Common myeloid progenitor, CD34-positive (primary cell): ENCODE data around the gene ITIH2.
A peak's percentile ranks its signal among the peaks of the same experiment; 100 is the strongest.
"Not testable (repeated sequence)": the region's sequence is repeated elsewhere in the genome, so short reads cannot be mapped to it uniquely, and the experiment has no call there.

ENCODE experiments used
- CTCF ChIA-PET: fragments of 350-600 bp; sonication (Branson Sonifier 250); formaldehyde crosslinking; loops from one replicate; lab custom pipeline; 2021; ENCODE audit warnings: antibody characterized with exemption; lab: Charles Lee
- POLR2A ChIA-PET: fragments of 350-600 bp; sonication (Branson Sonifier 250); formaldehyde crosslinking; loops from one replicate; lab custom pipeline; 2021; ENCODE audit warnings: antibody characterized with exemption; lab: Charles Lee
- DNase-seq, 3 donors: peaks; one replicate each; pipeline versions ENCODE4 v3.0.0 to v3.0.0-alpha.2; 2013
- H3K27ac ChIP-seq, 2 experiments: 1 replicate in 1 of 2; 2 replicates in 1 of 2; pipeline ENCODE4 v1.7.0; 2013; ENCODE audit warnings: inconsistent platforms in 2 of 2, low read length in 2 of 2, mild to moderate bottlenecking in 2 of 2, low read depth in 1 of 2, moderate library complexity in 1 of 2; ENCODE audit not compliant: severe bottlenecking in 2 of 2, insufficient read depth in 1 of 2, poor library complexity in 1 of 2
- H3K27me3 ChIP-seq, 5 experiments: replicated peaks in 2 of 5; 1 replicate in 3 of 5; 2 replicates in 2 of 5; pipeline versions ENCODE4 v1.6.1 to v1.7.0; 2013; ENCODE audit warnings: low read length in 4 of 5, mild to moderate bottlenecking in 2 of 5, moderate library complexity in 2 of 5, inconsistent platforms in 1 of 5; ENCODE audit not compliant: insufficient read depth in 5 of 5, control insufficient read depth in 4 of 5
- H3K36me3 ChIP-seq, 4 experiments: 1 replicate in 2 of 4; 2 replicates in 2 of 4; pipeline versions ENCODE4 v1.6.1 to v1.7.0; 2013; ENCODE audit warnings: low read length in 3 of 4, control low read depth in 1 of 4, mild to moderate bottlenecking in 1 of 4; ENCODE audit not compliant: control insufficient read depth in 4 of 4, insufficient read depth in 4 of 4
- H3K4me1 ChIP-seq, 4 experiments: 1 replicate in 3 of 4; 2 replicates in 1 of 4; pipeline versions ENCODE4 v1.6.1 to v1.7.1; 2013; ENCODE audit warnings: low read length in 3 of 4, mild to moderate bottlenecking in 3 of 4, control low read depth in 1 of 4, inconsistent platforms in 1 of 4, moderate library complexity in 1 of 4; ENCODE audit not compliant: control insufficient read depth in 4 of 4, insufficient read depth in 4 of 4; ENCODE audit errors: control extremely low read depth in 1 of 4
- H3K4me3 ChIP-seq, 7 experiments: 1 replicate in 4 of 7; 2 replicates in 3 of 7; pipeline versions ENCODE4 v1.5.1 to v1.7.0; 2013; ENCODE audit warnings: mild to moderate bottlenecking in 7 of 7, low read length in 6 of 7, moderate library complexity in 6 of 7, inconsistent platforms in 2 of 7, low read depth in 2 of 7, control low read depth in 1 of 7; ENCODE audit not compliant: insufficient read depth in 4 of 7, control insufficient read depth in 1 of 7; ENCODE audit errors: extremely low read depth in 1 of 7
- H3K9me3 ChIP-seq, 5 experiments: 1 replicate in 4 of 5; 2 replicates in 1 of 5; pipeline versions ENCODE4 v1.6.1 to v1.7.1; 2013; ENCODE audit warnings: low read length in 4 of 5, mild to moderate bottlenecking in 2 of 5, inconsistent platforms in 1 of 5, low read depth in 1 of 5, moderate library complexity in 1 of 5; ENCODE audit not compliant: control insufficient read depth in 4 of 5, insufficient read depth in 2 of 5; ENCODE audit errors: control extremely low read depth in 1 of 5
- WGBS: methylation state at CpG from one replicate; pipeline ENCODE4 v1.1.5; 2013; ENCODE audit not compliant: insufficient coverage; 5-methylcytosine and 5-hydroxymethylcytosine counted together

The ITIH2 gene

DNA sequence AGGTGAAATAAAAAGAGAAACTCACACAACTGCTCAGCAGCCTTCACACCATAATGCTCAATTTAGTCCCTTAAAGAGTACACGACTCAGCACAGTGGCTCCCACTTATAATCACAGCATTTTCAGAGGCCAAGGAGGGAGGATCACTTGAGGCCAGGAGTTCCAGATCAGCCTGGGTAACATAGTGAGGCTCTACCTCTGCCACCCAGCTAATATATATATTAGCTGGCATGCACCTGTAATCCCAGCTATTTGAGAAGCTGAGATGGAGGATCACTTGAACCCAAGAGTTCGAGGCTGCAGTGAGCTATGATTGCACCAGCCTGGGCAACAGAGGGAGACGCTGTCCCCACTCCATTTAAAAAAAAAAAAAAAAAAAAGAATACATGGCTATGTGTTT, 2.2 kb downstream of the ITIH2 start:
- Histone ChIP-seq H3K27ac (no peak overlapping the region), H3K27me3 (peaks cover 0 to 30% (median 6%) of the 10 kb centered on the region in 5 experiments), H3K9me3 (no peaks in the 10 kb centered on the region), H3K4me1 (no peaks in the 10 kb centered on the region), H3K4me3 (no peak overlapping the region), H3K36me3 (no peaks in the 10 kb centered on the region)
- DNase-seq: no peak
- CTCF ChIA-PET: no interaction called here
- WGBS: 100% methylated on average over 1 of the region's 3 CpGs
- POLR2A ChIA-PET: no interaction called here

DNA sequence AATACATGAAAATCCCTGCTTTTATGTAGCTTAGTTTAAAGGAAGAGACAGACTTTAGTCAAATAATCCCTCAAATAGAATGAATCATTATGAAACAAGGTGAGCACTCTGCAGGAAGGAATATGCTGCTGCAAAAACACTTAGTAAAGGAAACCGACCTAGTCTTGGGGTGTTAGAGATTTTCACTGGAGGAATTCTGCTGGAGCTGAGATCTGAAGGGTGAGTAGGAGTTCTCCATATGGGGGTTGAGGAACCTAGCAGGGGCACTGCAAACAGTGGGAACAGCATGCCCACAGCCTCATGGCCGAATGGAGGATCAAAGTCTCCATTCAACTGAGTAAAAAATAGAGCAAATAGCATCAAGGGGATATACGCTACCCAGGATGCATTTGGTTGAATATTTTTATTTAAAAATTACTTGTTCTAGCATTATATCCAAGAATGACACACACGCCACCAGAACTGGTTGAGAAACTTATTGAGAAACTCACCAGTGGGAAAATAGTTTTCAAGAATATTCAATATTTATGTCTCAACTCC, 3.5 kb downstream of the ITIH2 start:
- Histone ChIP-seq H3K36me3 (no peaks in the 10 kb centered on the region), H3K4me1 (no peaks in the 10 kb centered on the region), H3K9me3 (peaks cover 0 to 3% (median 0%) of the 10 kb centered on the region in 5 experiments), H3K27me3 (peaks cover 0 to 28% (median 6%) of the 10 kb centered on the region in 5 experiments), H3K27ac (no peak overlapping the region), H3K4me3 (no peak overlapping the region)
- POLR2A ChIA-PET: interaction anchor here (0.6 kb wide), 1 partner anchor 996 kb away, joined by 4 read pairs; no protein-coding TSS in a partner anchor
- 82% methylated on average over 1 of the region's 4 CpGs for WGBS
- no peak for DNase-seq
- CTCF ChIA-PET: no interaction called here

DNA sequence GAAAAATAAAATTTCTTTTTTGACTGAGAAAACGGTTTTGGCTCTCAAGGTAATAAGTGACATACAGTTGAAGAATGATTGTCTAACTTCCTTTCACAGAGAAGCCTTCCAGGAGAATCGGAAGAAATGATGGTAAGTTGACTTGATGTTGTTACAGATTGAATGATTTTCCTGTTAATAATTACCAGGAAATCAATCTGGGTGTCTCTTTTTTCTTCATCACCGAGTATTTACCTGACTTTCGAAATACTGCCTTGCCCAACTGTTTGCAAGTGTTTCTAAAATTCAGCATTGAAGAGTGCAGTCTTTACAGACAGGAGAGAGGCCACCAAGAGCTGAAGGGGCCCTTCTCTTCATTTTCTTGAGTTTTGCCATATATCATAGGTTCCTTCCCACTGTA, 4.0 kb downstream of the ITIH2 start:
- CTCF ChIA-PET: interaction anchor here (1.2 kb wide), 1 partner anchor 20 kb away, joined by 5 read pairs; no protein-coding TSS in a partner anchor
- no peak for DNase-seq
- H3K4me1 ChIP-seq: no peaks in the 10 kb centered on the region
- H3K4me3 ChIP-seq: no peak overlapping the region
- no peak overlapping the region for H3K27ac ChIP-seq
- H3K36me3 ChIP-seq: no peaks in the 10 kb centered on the region
- 89% methylated on average over 4 of the region's 4 CpGs for WGBS
- H3K9me3 ChIP-seq: peaks cover 0 to 3% (median 0%) of the 10 kb centered on the region in 5 experiments
- peaks cover 0 to 25% (median 5%) of the 10 kb centered on the region in 5 experiments for H3K27me3 ChIP-seq
- POLR2A ChIA-PET: no interaction called here

DNA sequence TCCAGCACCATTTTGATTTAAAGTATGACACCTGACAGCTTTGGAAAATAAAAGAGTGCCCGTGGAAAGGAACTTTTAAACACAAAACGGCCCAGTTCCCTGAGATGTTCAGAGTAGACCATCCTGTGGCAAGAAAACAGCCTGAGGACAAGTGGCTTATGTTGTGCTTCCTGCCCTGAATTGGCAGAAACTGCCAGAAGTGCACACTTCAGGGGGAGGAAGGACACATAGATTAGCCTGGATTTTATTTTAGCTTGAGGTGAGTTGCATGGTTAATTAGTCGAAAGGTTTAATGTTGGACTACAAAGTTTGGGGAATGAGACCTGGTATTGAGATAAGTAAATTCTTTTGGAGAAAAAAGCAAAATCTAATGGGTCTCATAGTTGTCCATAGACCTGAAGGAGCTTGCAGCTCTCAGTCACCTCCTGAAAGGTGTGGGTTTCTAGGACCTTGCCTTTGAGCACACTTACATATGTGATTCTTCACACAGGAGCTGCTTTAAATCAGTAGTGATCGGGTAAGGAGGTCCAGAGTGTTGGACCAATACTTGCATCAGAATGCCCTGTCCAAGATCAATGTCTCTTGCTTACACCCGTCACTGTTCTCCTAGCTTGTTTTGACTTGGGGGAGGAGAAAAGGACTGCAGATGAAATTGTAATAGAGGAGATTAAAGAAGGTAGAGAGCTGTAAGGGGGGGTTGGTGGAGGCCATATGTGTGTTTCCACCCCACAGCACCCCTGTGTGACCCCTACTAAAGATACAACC, 4.9 kb downstream of the ITIH2 start:
- H3K27ac ChIP-seq: no peak overlapping the region
- peak in 1 of 3 donors; percentile 10 for DNase-seq
- no peak overlapping the region for H3K4me3 ChIP-seq
- WGBS: 99% methylated on average over 4 of the region's 5 CpGs
- ChIA-PET POLR2A (no interaction called here), CTCF (interaction anchor here (1.2 kb wide), 1 partner anchor 21 kb away, joined by 5 read pairs; no protein-coding TSS in a partner anchor)
- H3K27me3 ChIP-seq: peaks cover 0 to 20% (median 5%) of the 10 kb centered on the region in 5 experiments
- no peaks in the 10 kb centered on the region for H3K4me1 ChIP-seq
- peaks cover 0 to 3% (median 0%) of the 10 kb centered on the region in 5 experiments for H3K9me3 ChIP-seq
- H3K36me3 ChIP-seq: no peaks in the 10 kb centered on the region

DNA sequence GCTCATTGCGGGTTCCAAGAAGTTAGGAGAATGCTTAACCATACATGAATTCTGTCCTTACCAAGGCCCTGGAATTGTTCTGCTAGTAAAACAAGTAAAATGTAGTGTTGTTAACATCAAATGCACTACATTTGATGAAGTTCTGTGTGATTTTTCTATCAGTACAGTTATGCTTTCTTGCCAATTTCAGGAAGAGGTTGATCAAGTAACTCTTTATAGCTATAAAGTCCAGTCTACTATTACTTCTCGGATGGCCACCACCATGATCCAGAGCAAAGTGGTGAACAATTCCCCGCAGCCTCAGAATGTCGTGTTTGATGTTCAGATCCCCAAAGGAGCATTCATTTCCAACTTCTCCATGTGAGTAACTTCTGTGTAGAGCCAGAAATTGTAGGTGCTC, 5.7 kb downstream of the ITIH2 start:
- no peak overlapping the region for H3K4me3 ChIP-seq
- peaks cover 0 to 16% (median 5%) of the 10 kb centered on the region in 5 experiments for H3K27me3 ChIP-seq
- ChIA-PET CTCF (no interaction called here), POLR2A (no interaction called here)
- DNase-seq: no peak
- H3K9me3 ChIP-seq: peaks cover 0 to 3% (median 0%) of the 10 kb centered on the region in 5 experiments
- H3K36me3 ChIP-seq: no peaks in the 10 kb centered on the region
- H3K27ac ChIP-seq: no peak overlapping the region
- 100% methylated on average over 3 of the region's 4 CpGs for WGBS
- H3K4me1 ChIP-seq: no peaks in the 10 kb centered on the region

DNA sequence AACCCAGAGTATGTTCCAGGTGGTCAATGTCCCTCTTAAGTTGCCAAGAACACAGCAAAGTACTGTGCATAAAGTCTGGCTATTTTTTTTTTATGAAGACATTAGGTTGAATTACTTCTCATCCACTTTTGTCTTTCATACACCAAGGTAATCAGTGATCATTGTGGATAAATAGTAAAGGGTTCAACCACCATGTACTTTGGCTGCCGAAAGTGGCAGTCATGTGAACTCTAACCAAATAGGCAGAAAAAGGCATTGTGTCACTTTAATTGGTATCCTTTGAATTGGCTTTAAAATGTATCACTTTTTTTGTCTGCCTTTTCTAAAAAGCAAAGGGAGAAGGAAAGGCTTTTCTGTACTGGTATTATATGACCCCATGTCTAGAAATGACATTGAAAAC, 7.3 kb downstream of the ITIH2 start:
- H3K4me1 ChIP-seq: no peaks in the 10 kb centered on the region
- H3K27ac ChIP-seq: no peak overlapping the region
- peaks cover 0 to 5% (median 5%) of the 10 kb centered on the region in 5 experiments for H3K27me3 ChIP-seq
- CTCF ChIA-PET: no interaction called here
- WGBS: 100% methylated on average over 1 of the region's 1 CpG
- no peak for DNase-seq
- no peak overlapping the region for H3K4me3 ChIP-seq
- no peaks in the 10 kb centered on the region for H3K36me3 ChIP-seq
- peaks cover 0 to 3% (median 0%) of the 10 kb centered on the region in 5 experiments for H3K9me3 ChIP-seq
- POLR2A ChIA-PET: no interaction called here

DNA sequence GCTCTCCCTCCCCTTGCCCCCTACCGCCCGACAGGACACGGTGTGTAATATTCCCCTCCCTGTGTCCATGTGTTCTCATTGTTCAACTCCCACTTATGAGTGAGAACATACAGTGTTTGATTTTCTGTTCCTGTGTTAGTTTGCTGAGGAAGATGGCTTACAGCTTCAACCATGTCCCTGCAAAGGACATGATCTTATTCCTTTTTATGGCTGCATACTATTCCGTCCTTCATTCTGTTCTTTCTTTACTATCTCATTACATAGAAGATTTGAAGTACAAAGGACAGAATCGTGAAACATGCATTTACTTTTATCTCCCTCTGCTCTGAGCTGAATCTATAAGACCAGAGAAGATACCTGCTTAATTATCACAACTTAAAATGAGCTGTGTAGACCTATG, 8.0 kb downstream of the ITIH2 start:
- H3K36me3 ChIP-seq, POLR2A ChIA-PET, H3K9me3 ChIP-seq, DNase-seq, H3K27ac ChIP-seq, H3K4me1 ChIP-seq, H3K4me3 ChIP-seq, H3K27me3 ChIP-seq, CTCF ChIA-PET: not testable (repeated sequence)
- 92% methylated on average over 4 of the region's 5 CpGs for WGBS
